B cell (primary cell): ENCODE measurements around the gene SAPCD2. TPM values are rescaled to one million over a fixed set of nuclear protein-coding genes. Genes with fewer than 3 reads are reported as not detected.

Experiments used
- ATAC-seq: fragments of 200-7000 bp; cut with Tn5 transposase; one replicate; pipeline ENCODE4 v1.10.0; 2021; ENCODE audit warnings: low read depth, mild to moderate bottlenecking, moderate number of reproducible peaks, moderate library complexity
- CTCF ChIA-PET: fragments of 350-600 bp; sonication (Branson Sonifier 250); formaldehyde crosslinking; loops from one replicate; lab custom pipeline; 2021; ENCODE audit warnings: antibody characterized with exemption, inconsistent platforms; lab: Charles Lee
- POLR2A ChIA-PET: fragments of 350-600 bp; sonication (Branson Sonifier 250); formaldehyde crosslinking; loops from one replicate; lab custom pipeline; 2021; ENCODE audit warnings: antibody characterized with exemption; lab: Charles Lee
- DNase-seq: peaks from one replicate; pipeline ENCODE4 v3.0.0; 2013
- H2AFZ ChIP-seq: 2 replicates; pipeline ENCODE4 v1.6.1; 2012; ENCODE audit warnings: mild to moderate bottlenecking, low read depth, low read length; ENCODE audit not compliant: insufficient read depth, poor library complexity, severe bottlenecking
- H3K27ac ChIP-seq, 2 donors: 1 replicate in 1 of 2; 2 replicates in 1 of 2; pipeline ENCODE4 v1.5.1; 2012 to 2013; ENCODE audit warnings: low read length in 2 of 2, mild to moderate bottlenecking in 2 of 2, moderate library complexity in 1 of 2
- H3K27me3 ChIP-seq, 4 experiments: fragments of 200-600 bp in 1 of 4; sonication (generic) in 1 of 4; replicated peaks in 1 of 4; 1 replicate in 2 of 4; 2 replicates in 2 of 4; pipeline versions ENCODE4 v1.6.1 to v1.7.0; 2013 to 2016; ENCODE audit warnings: low read length in 3 of 4, mild to moderate bottlenecking in 2 of 4, mixed read lengths in 1 of 4, moderate library complexity in 1 of 4; ENCODE audit not compliant: insufficient read depth in 4 of 4, control insufficient read depth in 3 of 4; ENCODE audit errors: control extremely low read depth in 1 of 4
- H3K36me3 ChIP-seq, 2 experiments: replicated peaks in 1 of 2; 1 replicate in 1 of 2; 2 replicates in 1 of 2; pipeline versions ENCODE4 v1.6.1 to v1.7.1; 2013; ENCODE audit warnings: low read length in 1 of 2; ENCODE audit not compliant: insufficient read depth in 2 of 2, control insufficient read depth in 1 of 2; ENCODE audit errors: control extremely low read depth in 1 of 2, extremely low read depth in 1 of 2
- H3K4me1 ChIP-seq, 2 donors: fragments of 200-600 bp in 1 of 2; sonication (generic) in 1 of 2; 1 replicate in 1 of 2; 2 replicates in 1 of 2; pipeline versions ENCODE4 v1.5.1 to v1.6.1; 2013 to 2017; ENCODE audit warnings: low read length in 2 of 2; ENCODE audit not compliant: control insufficient read depth in 2 of 2, insufficient read depth in 2 of 2
- H3K4me2 ChIP-seq: replicated peaks from 2 replicates; pipeline ENCODE3; 2012; ENCODE audit warnings: mild to moderate bottlenecking, low read depth, low read length; ENCODE audit not compliant: poor library complexity, severe bottlenecking
- H3K4me3 ChIP-seq, 5 experiments: fragments of 200-600 bp in 1 of 5; sonication (generic) in 1 of 5; 1 replicate in 3 of 5; 2 replicates in 2 of 5; pipeline versions ENCODE4 v1.5.1 to v1.7.0; 2011 to 2016; ENCODE audit warnings: low read length in 4 of 5, mild to moderate bottlenecking in 4 of 5, low read depth in 2 of 5, control low read depth in 1 of 5, moderate library complexity in 1 of 5; ENCODE audit not compliant: insufficient read depth in 1 of 5; ENCODE audit errors: control extremely low read depth in 1 of 5, extremely low read depth in 1 of 5
- H3K79me2 ChIP-seq: fragments of 200-600 bp; sonication (generic); one replicate; pipeline ENCODE4 v1.6.0; 2016; ENCODE audit warnings: low read length; ENCODE audit not compliant: control insufficient read depth, insufficient read depth
- H3K9ac ChIP-seq: fragments of 200-600 bp; sonication (generic); 2 replicates; pipeline ENCODE4 v1.6.1; 2017; ENCODE audit warnings: mild to moderate bottlenecking, low read length, moderate library complexity
- H3K9me3 ChIP-seq, 3 donors: one replicate each; pipeline versions ENCODE4 v1.6.1 to v1.7.1; 2013; ENCODE audit warnings: low read length in 2 of 3; ENCODE audit not compliant: control insufficient read depth in 2 of 3, insufficient read depth in 1 of 3; ENCODE audit errors: control extremely low read depth in 1 of 3
- H4K20me1 ChIP-seq: 2 replicates; pipeline ENCODE4 v1.6.0; 2012; ENCODE audit warnings: mild to moderate bottlenecking, low read length; ENCODE audit not compliant: insufficient read depth, control insufficient read depth, poor library complexity, severe bottlenecking
- H3K27ac Mint-ChIP-seq: one replicate; pipeline ENCODE4 v1.8.0; 2021; ENCODE audit warnings: mixed read lengths
- H3K27me3 Mint-ChIP-seq: one replicate; pipeline ENCODE4 v1.8.0; 2021; ENCODE audit warnings: mixed read lengths
- H3K4me1 Mint-ChIP-seq: one replicate; pipeline ENCODE4 v1.8.0; 2021; ENCODE audit warnings: mixed read lengths
- H3K4me3 Mint-ChIP-seq: one replicate; pipeline ENCODE4 v1.8.0; 2021; ENCODE audit warnings: mixed read lengths
- H3K9me3 Mint-ChIP-seq: one replicate; pipeline ENCODE4 v1.8.0; 2022; ENCODE audit warnings: mixed read lengths; ENCODE audit not compliant: insufficient read depth
- EZH2 ChIP-seq: IDR thresholded peaks from 2 replicates; pipeline ENCODE4 v1.6.1; 2012; ENCODE audit warnings: borderline replicate concordance, low read depth, mild to moderate bottlenecking, moderate library complexity, low read length; ENCODE audit not compliant: insufficient read depth, poor library complexity, severe bottlenecking
- WGBS: methylation state at CpG from one replicate; pipeline ENCODE4 v1.1.5; 2013; ENCODE audit warnings: missing lambda C conversion rate; ENCODE audit not compliant: insufficient coverage; 5-methylcytosine and 5-hydroxymethylcytosine counted together
- intact Hi-C: fragments of 100-400 bp; cut with micrococcal nuclease; formaldehyde crosslinking; loops from one replicate; pipeline ENCODE4 v1.10.0; 2022
- polyA plus RNA-seq: library from polyadenylated mRNA; depleted of rRNA; stranded (reverse); fragments of >200 nt; gene quantifications from 2 replicates; pipeline ENCODE4 v1.2.3, GENCODE V29; 2012
- total RNA-seq, 2 donors: library from RNA; stranded (reverse); fragments of 120-200 nt in 1 of 2; gene quantifications; 1 replicate in 1 of 2; 2 replicates in 1 of 2; pipeline versions ENCODE4 v1.2.3 to v1.2.4, GENCODE V29; 2013 to 2022
- TF ChIP-seq, protein P1 (sequence below): fragments of 200-600 bp; IDR thresholded peaks from one replicate; pipeline ENCODE4 v1.8.0; 2022; ENCODE audit warnings: antibody characterized with exemption, mild to moderate bottlenecking

SAPCD2 gene
- total and polyA plus RNA-seq, 2 donors (not counting 1 experiment from before 2014, with no cell fraction given), result 0.39 to 0.69 TPM

GRCh38 chr9:137017791-137018497, 52.4 kb downstream of the SAPCD2 start:
- H3K27me3 Mint-ChIP-seq, result no peaks in the 10 kb centered on the region
- H3K27ac ChIP-seq, result no peak overlapping the region
- WGBS, result 96% methylated on average over 36 of the region's 45 CpGs
- peaks cover 0 to 9% (median 0%) of the 10 kb centered on the region in 3 donors for H3K9me3 ChIP-seq
- H4K20me1 ChIP-seq, result no peaks in the 10 kb centered on the region
- intact Hi-C loops, result no loop called here
- no peak overlapping the region for H2AFZ ChIP-seq
- H3K4me1 Mint-ChIP-seq, result no peaks in the 10 kb centered on the region
- peaks cover 0 to 5% of the 10 kb centered on the region in 2 experiments for H3K36me3 ChIP-seq
- DNase-seq, result no peak
- H3K4me3 Mint-ChIP-seq, result no peak overlapping the region
- H3K4me1 ChIP-seq, result no peaks in the 10 kb centered on the region
- no peak overlapping the region for H3K9ac ChIP-seq
- no peaks in the 10 kb centered on the region for H3K79me2 ChIP-seq
- H3K4me2 ChIP-seq, result no peak overlapping the region
- no peak overlapping the region for H3K4me3 ChIP-seq
- ChIA-PET CTCF (interaction anchor here (1.6 kb wide), 1 partner anchor 11 kb away, joined by 5 read pairs; no protein-coding TSS in a partner anchor), POLR2A (interaction anchor here (0.6 to 0.7 kb wide), 2 partner anchors 27 to 342 kb away, joined by 4 to 5 read pairs; no protein-coding TSS in a partner anchor)
- no peaks in the 10 kb centered on the region for H3K27me3 ChIP-seq
- TF ChIP-seq, protein P1, sequence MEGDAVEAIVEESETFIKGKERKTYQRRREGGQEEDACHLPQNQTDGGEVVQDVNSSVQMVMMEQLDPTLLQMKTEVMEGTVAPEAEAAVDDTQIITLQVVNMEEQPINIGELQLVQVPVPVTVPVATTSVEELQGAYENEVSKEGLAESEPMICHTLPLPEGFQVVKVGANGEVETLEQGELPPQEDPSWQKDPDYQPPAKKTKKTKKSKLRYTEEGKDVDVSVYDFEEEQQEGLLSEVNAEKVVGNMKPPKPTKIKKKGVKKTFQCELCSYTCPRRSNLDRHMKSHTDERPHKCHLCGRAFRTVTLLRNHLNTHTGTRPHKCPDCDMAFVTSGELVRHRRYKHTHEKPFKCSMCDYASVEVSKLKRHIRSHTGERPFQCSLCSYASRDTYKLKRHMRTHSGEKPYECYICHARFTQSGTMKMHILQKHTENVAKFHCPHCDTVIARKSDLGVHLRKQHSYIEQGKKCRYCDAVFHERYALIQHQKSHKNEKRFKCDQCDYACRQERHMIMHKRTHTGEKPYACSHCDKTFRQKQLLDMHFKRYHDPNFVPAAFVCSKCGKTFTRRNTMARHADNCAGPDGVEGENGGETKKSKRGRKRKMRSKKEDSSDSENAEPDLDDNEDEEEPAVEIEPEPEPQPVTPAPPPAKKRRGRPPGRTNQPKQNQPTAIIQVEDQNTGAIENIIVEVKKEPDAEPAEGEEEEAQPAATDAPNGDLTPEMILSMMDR, result no peak
- no peak for TF ChIP-seq EZH2
- no peak overlapping the region for H3K27ac Mint-ChIP-seq
- H3K9me3 Mint-ChIP-seq, result no peaks in the 10 kb centered on the region
- ATAC-seq, result no peak

DNA sequence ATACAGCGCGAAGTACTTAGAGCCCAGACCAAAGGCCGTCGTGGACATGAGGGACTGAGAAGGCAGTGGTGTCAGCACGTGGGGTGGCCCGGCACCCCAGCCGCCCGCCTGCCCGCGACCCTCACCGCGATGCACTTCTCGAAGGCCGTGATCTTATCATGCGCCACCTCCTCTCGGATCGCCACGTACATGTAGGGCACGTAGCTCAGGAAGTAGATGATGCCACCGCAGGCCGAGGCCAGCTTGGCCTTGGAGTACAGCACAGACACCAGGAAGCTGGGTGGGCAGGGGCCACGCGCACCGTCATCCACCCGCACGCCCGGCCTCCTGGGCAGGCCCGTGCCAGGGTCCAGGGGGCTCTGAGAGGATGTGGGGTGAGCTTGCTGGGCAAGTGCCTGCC, 53.3 kb downstream of the SAPCD2 start:
- Histone ChIP-seq H3K36me3 (peaks cover 0 to 5% of the 10 kb centered on the region in 2 experiments), H4K20me1 (no peaks in the 10 kb centered on the region), H3K4me1 (no peaks in the 10 kb centered on the region), H3K9me3 (peaks cover 0 to 5% (median 0%) of the 10 kb centered on the region in 3 donors), H3K27ac (no peak overlapping the region), H3K79me2 (no peaks in the 10 kb centered on the region), H3K9ac (no peak overlapping the region), H3K27me3 (no peaks in the 10 kb centered on the region), H3K4me3 (no peak overlapping the region), H3K4me2 (no peak overlapping the region), H2AFZ (no peak overlapping the region)
- CTCF ChIA-PET, result interaction anchor here (0.7 to 1.6 kb wide), 2 partner anchors 12 to 18 kb away, joined by 3 to 5 read pairs; no protein-coding TSS in a partner anchor
- DNase-seq (no peak), ATAC-seq (no peak)
- Mint-ChIP-seq H3K9me3 (no peaks in the 10 kb centered on the region), H3K4me1 (no peaks in the 10 kb centered on the region), H3K27ac (no peak overlapping the region), H3K4me3 (no peak overlapping the region), H3K27me3 (no peaks in the 10 kb centered on the region)
- no peak for TF ChIP-seq EZH2
- TF ChIP-seq, protein P1, result no peak
- WGBS, result 98% methylated on average over 28 of the region's 28 CpGs
- POLR2A ChIA-PET, result interaction anchor here (0.7 kb wide), 1 partner anchor 16 kb away, joined by 4 read pairs; no protein-coding TSS in a partner anchor
- intact Hi-C loops, result no loop called here
